HG03571 (cell line): ENCODE results near the gene TTC9C.
"Not testable (repeated sequence)": the region's sequence is repeated elsewhere in the genome, so short reads cannot be mapped to it uniquely, and the experiment has no call there.

Experiments used
- ATAC-seq: cut with Tn5 transposase; IDR thresholded peaks from one replicate; pipeline ENCODE4 v1.9.1; 2021; ENCODE audit not compliant: unreplicated experiment

Gene TTC9C

DNA sequence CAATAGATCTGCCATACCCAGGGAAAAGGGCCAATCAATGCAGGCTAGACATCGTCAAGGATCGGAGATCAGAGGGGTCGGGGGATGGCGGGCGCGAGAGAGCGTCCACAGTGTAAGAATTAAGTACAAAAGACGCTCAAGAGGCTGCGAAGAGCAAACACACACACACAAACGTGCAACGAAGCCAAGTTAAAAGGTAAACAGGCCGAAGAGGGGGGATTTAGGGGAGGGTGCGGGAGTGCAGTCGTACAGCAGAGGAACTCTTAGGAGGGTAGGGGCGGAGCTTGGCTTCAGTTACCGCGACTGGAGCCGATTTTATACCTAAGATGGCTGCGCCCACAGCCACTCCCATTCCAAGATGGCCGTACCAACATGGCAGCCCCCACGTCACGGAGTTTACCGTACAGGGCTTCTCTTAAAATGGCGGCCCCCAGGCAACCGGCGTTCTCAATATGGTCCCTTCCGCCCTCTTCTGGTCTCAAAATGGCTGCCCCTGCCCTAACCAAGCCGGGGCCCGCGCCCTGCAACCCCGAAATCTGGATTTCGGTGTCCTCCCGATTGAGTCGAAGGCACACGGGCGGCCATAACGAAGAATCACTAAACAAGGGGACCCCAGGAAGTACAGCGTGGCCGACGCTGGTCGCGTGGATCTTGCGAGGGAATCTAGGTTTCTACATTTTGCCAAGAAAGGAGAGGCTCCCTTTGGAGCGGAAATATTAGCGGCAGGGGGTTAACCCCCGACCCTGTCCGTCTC, 18.9 kb upstream of the TTC9C start:
- peak; percentile 60 for ATAC-seq

DNA sequence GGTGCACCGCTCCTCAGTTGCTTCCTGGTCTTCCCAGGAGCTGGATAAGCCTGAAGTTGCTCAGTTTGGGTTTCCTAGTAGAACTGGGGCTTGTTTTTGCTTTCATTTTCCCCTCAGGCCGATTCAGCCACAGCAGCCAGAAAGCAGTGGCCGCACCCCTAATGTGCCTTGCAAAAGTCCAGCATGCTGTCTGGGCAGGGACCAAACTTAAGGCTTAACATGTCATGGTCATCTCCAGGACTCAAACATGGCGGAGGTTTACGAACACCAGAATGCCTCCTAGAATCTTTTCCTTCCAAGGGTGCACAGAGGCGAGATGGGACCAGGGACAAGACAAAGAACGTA, 18.3 kb upstream of the TTC9C start:
- ATAC-seq = no peak

DNA sequence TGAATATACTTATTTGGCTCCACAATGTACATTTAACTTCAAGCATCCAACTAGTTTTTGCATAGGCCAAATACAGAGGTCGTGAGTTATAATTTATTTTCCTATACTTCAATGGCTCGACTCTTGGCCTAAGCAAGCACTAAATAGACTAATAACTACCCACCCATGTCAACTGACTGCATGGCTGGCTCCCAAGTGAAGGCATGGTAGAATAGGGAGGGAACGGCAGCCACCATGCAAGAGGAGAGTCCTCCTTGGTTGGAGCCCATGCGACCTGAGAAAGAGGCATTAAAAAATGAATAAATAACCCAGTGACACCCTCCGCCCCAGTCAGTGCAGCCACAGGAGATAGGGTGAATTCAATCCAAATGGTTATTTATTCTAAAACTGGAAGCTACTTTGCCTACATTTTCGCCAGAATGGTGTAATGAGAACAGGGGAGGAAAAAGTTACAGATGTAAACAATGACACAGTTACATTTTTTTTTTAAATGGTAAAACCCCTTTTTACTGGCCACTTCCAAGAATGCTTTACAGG, 15.9 kb upstream of the TTC9C start:
- no peak for ATAC-seq

DNA sequence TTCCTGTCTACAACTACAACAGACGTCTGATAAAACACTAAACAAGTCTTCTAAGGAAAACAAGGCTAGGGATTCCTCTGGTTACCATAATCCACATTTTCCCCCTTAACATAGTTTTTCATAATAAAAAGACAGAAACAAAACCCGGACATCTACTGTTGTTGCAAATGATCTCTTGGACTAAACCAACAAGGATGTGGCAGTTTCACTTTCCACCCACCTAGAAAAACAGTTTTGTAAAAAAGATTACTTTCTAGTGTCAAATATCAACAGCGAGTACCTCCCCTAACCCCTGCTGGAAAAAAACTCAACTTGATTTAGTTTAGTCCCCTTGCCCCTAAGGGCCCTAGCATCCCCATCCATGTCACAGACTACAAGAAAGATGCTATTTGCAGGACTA, 15.4 kb upstream of the TTC9C start:
- ATAC-seq = no peak

DNA sequence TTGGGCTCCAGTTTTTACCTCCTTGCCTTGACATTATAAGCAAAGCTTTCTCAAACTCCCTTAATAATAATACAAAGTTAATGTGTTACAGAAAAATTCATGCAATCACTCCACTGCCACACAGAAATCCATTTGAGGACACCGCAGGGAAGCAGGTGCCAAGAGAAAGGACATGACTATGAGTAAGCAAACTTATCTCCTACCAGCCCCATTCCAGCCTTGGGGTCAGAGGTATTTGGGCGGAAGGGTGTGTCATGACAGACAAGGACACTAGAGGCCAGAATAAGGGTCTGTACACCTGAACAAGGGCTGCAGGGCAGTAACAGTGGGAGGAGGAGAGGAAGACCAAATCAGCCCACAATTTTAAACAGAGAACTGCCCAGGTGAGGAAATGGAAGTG, 14.9 kb upstream of the TTC9C start:
- ATAC-seq = no peak

DNA sequence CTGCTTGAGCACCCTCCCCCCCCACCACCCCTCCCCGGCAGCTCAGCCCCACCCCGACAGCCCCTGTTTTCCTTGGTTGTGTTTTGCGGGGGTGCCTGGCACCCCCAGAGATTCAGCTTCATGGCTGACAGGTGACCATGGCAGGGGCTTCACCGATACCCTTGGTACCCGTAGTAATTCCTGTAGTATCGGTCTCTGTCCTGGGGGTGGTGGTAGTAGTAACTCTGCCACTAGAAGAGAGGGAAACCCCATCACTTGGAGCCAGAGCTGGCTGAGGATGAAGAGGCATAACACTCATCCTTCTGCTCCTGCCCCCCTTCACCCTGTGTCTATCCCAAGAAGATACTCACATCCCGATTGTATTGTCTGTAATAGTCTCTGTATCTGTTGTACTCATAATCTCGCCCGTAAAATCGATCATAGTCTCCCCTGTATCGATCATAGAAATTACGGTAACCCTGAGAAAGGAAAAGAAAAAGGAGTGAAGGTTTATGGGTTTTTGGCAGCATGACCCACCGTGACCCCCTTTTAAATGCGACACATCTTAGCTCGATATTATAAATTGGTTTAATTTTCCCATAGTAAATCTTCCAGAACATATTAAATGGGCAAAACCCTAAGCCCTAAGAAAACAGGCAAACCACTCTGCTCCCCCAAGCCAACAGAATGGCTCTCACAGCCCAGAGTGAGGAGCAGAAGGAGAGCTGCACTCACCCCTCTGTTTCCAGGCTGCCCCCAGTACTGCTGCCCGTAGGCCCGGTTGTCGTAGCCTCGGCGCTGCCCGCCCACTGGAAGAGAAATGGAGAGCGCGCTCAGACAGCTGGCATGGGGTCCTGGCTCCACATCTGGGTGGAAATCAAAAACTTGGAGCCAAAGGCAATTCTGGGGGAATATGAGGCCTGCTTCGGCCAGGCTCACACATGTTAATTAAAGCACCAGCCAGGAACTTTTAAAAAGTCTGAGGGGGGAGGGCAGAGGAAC, 12.8 kb upstream of the TTC9C start:
- no peak for ATAC-seq

DNA sequence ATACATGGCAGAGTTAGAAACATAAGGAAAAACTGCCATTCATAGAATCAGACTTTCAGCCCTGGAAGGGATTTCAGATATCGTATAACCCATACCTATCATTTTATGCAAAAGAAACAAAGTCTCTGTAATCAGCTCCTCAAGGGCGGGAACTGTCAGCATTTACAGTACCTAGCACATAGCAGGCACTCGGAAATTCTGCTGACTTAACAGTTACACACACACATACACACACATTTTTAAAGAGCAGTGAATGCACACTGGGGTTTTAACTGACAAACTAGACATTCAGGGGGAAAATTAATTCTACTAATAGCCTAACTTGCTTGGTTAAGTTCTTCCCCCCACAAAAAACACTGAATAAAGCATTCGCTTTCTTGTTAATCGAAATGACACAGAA, 12.1 kb upstream of the TTC9C start:
- ATAC-seq = no peak

DNA sequence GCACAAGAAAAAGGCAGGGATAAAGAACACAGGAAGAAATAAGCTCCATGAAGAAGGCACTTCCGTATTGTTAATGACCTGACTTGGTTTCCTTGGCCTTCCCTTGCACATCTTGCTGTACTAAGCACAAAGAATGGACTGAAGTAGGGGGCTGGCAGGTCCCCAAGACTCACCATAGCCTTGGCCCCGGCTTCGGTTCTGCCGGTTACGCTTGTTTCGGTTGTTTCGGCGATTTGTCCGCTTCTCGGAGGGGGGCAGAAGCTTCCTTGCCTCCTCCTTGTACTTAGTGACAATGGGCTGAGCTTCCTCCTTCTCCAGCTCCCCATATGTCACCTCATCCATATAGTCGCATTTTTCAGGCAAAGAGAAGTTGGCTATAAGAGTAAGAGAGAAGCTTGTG, 11.5 kb upstream of the TTC9C start:
- ATAC-seq = no peak

DNA sequence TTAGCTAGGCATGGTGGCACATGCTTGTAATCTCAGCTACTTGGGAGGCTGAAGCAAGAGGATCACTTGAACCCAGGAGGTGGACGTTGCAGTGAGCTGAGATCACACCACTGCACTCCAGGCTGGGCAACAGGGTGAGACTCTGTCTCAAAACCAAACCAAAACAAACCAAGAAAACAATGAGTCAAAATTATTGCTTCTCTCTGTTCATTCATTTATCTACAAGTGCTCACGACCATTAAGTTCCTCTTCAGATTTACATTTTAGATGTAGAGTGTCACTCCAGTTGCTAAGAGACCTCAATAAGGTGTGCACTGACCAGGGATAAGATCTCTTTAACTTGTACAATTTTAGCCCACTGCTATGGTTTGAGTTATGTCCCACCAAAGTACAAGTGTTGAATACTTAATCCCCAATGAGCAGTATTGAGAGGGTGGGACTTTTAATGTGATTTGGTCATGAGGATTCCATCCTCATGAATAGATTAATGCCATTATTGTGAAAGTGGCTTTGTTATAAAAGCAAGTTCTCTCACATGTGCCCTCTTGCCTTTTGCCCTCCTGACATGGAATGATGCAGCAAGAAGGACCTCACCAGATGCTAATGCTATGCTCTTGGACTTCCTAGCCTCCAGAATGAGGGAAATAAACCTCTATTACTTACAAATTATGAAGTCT, 8.8 kb upstream of the TTC9C start:
- ATAC-seq = no peak

DNA sequence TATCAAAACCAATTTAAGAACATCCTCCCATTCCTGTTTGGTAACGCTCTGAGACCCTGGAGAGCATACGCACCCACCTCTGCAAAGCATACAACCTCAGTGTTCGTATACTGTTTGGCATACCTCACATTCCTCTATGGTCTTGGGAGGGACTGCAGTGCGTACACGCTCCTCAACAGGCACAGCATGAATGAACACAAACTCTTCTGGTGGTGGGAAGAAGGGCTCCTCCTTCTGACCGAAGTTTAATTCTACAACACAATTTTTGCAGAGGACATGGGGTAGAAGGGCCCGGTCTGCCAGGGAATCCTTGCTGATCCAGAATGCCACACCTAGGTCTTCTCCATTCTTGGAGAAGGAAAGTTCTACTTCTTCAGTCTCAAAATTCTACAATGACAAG, 6.3 kb upstream of the TTC9C start:
- ATAC-seq = no peak

DNA sequence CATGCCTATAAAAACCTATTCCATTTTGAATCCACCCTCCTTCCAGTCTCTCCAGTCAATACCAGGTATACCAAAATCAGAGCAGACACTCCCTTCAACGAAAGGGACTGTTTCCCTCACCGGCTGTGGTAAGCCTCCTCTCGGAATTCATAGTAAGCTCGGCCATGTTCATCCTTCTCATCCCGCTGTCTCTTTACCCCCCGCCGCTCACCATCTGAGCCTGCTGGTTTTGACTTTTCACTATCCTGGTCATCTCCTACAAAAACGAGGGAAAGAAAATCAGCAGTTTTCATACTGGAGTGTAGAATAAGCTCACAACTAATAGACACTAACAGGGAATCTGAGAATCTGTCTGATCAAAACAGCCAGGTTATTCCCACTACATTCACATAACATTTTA, 4.1 kb upstream of the TTC9C start:
- no peak for ATAC-seq

DNA sequence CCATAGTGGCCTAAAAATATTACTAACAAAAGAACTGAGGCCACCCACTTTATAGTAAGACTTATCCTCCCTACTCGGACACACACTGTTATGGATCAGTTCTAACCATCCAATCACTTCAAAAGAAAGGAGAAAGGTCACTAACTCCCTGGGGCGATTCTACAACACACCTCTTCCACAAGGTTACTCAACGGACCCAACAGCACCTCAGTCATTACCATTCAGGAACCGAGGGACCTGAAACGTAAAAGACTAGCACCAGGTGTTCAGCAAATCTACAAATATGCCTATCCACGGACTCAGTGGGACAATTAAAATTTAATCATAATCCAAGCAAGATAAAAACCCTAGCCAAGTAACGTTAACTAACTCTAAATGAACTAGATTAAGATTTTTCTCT, 2.6 kb upstream of the TTC9C start:
- no peak for ATAC-seq

DNA sequence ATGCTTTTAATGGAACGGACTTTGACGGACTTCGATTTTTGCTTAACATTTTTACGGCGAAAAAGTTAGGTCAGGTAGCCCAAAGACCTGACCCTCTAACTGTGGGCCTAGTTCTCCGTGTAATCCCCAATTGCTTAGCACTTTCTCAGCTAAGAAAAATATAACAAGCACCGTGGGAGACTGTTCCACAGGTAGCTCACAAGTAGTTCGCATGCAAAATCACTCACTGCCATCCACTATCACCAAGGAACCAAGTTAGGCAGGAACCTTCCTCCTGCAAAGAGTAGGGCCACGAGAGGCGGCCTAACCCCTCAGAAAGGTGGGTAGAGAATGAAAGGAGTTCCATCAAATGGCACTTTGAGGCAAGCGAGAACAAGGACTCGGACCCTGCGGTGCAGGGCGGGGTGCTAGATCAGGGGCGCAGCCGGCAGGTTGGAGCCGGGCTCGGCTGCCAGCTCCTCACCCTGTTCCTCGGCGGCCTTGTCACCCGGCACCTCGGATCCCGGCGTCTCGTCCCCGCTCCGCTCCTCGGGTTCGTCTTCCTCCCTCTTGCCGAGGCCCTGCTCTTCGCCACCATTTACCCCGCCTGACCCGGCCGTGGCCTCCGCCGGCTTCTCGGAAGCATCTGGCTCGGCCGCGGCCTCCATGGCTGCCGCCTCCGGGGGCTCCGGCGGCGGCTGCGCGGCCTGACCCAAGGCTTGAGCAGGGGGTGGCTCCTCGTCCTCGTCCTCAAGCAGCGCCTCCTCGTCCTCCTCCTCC, 2.0 kb upstream of the TTC9C start:
- ATAC-seq = no peak

DNA sequence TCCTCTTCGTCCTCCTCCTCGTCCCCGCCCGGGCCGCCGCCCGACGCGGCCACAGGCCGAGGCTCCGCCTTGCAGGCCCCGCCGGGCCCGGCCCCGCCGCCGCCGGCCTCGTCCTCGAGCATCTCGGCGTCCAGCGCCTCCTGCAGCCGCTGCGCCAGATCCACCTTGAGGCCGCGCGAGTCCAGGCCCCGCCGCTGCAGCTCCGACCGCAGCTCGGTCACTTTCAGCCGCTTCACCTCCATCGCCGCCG, 1.4 kb upstream of the TTC9C start:
- ATAC-seq = no peak

DNA sequence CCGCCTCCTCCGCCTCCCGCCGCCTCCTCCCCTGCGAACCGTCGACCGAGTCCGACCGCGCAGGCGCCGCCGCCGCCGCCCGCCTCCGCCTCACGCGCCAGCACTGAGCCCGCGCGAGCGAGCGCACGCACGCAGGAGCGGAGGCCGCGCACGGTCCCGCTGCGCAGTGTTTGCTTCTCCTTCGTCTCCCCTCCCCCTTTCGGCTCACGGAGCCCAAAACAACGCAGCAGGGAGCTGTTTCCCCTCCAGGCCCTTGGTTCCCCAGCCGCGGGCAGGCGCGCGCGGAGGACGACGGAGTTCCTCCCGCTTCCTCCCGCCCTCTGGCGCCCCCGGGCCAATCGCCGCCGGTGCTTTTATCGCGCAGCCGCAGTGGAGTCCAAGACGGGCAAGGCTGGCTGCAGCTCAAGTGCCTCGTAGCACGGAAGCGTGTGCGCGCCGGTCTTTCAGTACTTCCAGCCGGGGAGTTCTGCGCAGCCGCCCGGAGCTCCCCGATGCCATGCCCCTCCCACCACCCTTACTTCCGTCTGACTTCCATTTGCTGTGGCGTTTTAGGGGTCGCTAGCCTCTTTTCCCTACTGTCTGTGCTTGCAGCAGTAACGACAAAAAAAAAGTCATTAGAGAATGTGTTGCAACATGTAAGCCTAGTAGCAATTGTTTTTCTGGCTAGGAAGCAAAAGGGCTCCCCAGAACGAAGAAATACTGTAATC, 968 bp upstream of the TTC9C start, which contains the start of gene HNRNPUL2:
TSS of gene HNRNPUL2 (minus strand) at position 293 of the 707 bp plus-strand sequence. CDS start 301 bp downstream, outside the sequence.
- peak; percentile 63 for ATAC-seq

DNA sequence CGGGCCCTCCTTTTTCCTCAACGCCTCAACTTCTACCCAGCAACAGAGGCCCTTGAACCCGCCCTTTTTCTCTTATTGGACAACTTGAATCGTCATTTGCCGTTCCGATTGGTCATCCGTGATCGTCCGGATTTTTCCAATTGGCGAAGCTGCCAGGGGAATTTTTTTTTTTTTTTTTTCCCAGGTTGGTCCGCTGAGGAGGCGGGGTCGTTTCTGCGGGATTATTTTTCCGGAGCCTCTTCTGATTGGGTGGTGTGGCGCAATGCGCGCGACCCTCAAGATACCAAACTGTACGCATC, 465 bp upstream of the TTC9C start:
- ATAC-seq = peak; percentile 44

DNA sequence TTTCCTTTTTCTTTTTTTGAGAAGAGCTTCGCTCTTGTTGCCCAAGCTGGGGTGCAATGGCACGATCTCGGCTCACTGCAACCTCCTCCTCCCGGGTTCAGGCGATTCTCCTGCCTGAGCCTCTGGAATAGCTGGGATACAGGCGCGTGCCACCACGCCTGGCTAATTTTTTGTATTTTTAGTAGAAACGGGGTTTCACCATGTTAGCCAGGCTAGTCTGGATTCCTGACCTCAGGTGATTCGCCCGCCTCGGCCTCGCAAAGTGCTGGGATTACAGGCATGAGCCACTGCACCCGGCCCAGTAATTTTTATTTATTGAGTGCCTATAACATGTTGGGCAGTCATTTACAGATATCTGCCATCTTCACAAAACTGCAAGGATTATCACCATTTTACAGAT, 1.8 kb downstream of the TTC9C start:
- not testable (repeated sequence) for ATAC-seq

DNA sequence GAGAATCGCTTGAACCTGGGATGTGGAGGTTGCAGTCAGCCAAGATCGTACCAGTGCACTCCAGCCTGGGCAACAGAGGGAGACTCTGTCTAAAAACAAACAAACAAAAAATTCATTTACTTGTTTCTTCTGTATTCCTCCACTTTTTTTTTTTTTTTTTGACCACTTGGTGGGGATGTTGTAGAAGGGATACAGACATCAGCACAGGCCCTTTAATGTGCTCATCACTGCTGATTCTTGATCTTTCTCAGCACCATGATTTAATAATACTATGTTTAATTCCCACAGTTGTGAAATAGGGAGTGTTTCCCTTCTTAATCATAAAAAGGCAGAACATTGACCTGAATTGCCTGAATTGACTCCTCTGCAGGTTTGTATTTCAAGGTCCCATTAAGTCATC, 4.5 kb downstream of the TTC9C start:
- ATAC-seq = no peak

DNA sequence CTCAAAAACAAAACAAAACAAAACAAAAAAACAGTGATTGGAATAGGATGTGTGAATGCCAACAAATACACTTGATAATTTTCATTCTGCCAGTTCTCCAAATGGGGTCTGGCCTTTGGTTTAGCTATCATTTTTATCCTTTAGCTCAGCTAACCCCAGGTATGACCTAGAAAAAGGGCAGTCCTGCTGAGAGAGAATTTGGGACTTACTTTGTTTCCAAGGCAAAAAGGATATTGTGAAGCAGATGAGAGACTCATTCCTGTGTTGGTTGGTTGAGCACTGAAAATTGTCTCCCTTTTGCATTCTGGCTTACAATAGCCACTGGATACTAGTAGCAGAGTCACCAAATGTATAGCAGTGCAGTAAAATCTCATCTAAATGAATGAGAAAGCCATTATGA, 8.9 kb downstream of the TTC9C start:
- ATAC-seq = no peak

DNA sequence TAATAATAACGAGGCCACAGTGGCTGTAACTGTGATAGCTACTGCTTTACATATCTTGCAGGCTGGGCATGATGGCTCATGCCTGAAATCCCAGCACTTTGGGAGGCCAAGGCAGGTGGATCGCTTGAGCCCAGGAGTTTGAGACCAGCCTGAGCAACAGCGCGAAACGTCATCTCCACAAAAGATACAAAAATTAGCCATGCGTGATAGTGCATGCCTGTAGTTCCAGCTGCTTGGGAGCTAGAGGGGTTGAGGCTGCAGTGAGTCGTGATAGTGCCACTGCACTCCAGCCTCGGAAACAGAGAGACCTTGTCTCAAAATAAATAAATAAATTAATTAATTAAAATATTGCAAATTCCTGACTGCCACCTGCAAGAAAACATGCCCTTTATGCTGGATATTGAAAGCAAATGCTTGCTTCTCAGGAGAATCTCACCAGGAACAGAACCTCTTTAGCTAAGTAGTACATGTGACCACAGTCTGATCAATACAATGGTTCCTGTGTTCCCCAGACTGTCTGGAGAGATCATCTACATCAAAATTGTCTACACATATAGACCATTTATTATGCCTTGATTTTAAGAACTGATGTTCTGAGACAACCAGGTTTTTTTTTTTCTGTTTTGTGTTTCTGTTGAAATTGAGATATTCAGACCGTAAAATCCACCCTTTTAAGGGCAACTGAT, 19.3 kb downstream of the TTC9C start:
- no peak for ATAC-seq
